Mesothelial cell of epicardium (in vitro differentiated cells): ENCODE data around the gene OLFM1. TPM values are rescaled to one million over a fixed set of nuclear protein-coding genes. Genes with fewer than 3 reads are reported as not detected.

Experiments
- DNase-seq, 2 experiments: peaks; one replicate each; pipeline ENCODE4 v3.0.0; 2021; ENCODE audit warnings: low spot score in 2 of 2; ENCODE audit not compliant: unreplicated experiment in 2 of 2
- H3K27ac Mint-ChIP-seq: 2 replicates; pipeline ENCODE4 v1.8.0; 2021; ENCODE audit warnings: mixed read lengths
- H3K27me3 Mint-ChIP-seq: 2 replicates; pipeline ENCODE4 v1.8.0; 2021; ENCODE audit warnings: low read depth, mixed read lengths
- H3K36me3 Mint-ChIP-seq: 2 replicates; pipeline ENCODE4 v1.8.0; 2021; ENCODE audit warnings: mixed read lengths
- H3K4me1 Mint-ChIP-seq: 2 replicates; pipeline ENCODE4 v1.8.0; 2021; ENCODE audit warnings: mixed read lengths
- H3K4me3 Mint-ChIP-seq: 2 replicates; pipeline ENCODE4 v1.8.0; 2021; ENCODE audit warnings: mild to moderate bottlenecking, moderate library complexity, mixed read lengths
- H3K9me3 Mint-ChIP-seq: 2 replicates; pipeline ENCODE4 v1.8.0; 2021; ENCODE audit warnings: mixed read lengths
- CTCF ChIP-seq: fragments of 200-600 bp; sonication (generic); IDR thresholded peaks from one replicate; pipeline ENCODE4 v1.5.0; 2021; ENCODE audit warnings: antibody characterized with exemption; ENCODE audit not compliant: unreplicated experiment
- total RNA-seq: library from RNA; stranded (reverse); gene quantifications from 3 replicates; pipeline ENCODE4 v1.2.1, GENCODE V29; 2021

Gene OLFM1
- total RNA-seq = 0.86 to 2.0 TPM (median 1.4 TPM) in 3 replicates

DNA sequence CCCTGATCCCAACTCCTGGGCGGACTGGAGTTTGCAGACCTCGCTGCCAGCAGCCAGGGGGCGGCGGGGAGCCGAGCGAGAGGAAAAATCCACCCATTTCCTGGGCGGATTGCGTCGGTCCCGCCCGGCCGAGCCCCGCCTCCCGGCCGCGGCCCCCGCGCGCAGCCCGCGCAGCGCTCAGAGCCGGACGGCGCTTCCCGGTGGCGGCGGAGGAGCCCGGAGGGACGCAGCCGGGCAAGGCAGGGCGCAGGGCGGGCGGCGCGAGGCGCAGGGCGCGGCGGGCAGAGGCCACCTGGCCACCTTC is at the start of gene OLFM1:
TSS of gene OLFM1 (plus strand) at position 180 of the 304 bp plus-strand sequence. CDS start 322 bp downstream, outside the sequence.
- Mint-ChIP-seq H3K36me3 (no peaks in the 10 kb centered on the region), H3K9me3 (no peaks in the 10 kb centered on the region), H3K27ac (no peak within 1 kb of the TSS), H3K4me1 (peaks cover 6% of the 10 kb centered on the region), H3K27me3 (peaks cover 88% of the 10 kb centered on the region), H3K4me3 (no peak within 1 kb of the TSS)
- peak; percentile 47 for TF ChIP-seq CTCF
- peak in 1 of 2 experiments; percentile 72 for DNase-seq

- DNase-seq = peak in 1 of 2 experiments; percentile 31
- Mint-ChIP-seq H3K27me3 (peaks cover 61% of the 10 kb centered on the region), H3K4me1 (no peaks in the 10 kb centered on the region), H3K9me3 (no peaks in the 10 kb centered on the region), H3K4me3 (no peak overlapping the region), H3K27ac (no peak overlapping the region), H3K36me3 (no peaks in the 10 kb centered on the region)
- no peak for TF ChIP-seq CTCF
Observed at GRCh38 chr9:135038331-135038730, 49.1 kb upstream of the OLFM1 start.

GRCh38 chr9:135038826-135039225 is 48.6 kb upstream of the OLFM1 start:
- DNase-seq = peak in 1 of 2 experiments; percentile 31
- no peak for TF ChIP-seq CTCF
- Mint-ChIP-seq H3K27me3 (peaks cover 59% of the 10 kb centered on the region), H3K4me3 (no peak overlapping the region), H3K27ac (no peak overlapping the region), H3K9me3 (no peaks in the 10 kb centered on the region), H3K36me3 (no peaks in the 10 kb centered on the region), H3K4me1 (no peaks in the 10 kb centered on the region)

GRCh38 chr9:135039266-135039870 is 48.1 kb upstream of the OLFM1 start:
- H3K4me1 Mint-ChIP-seq = no peaks in the 10 kb centered on the region
- no peak overlapping the region for H3K4me3 Mint-ChIP-seq
- H3K9me3 Mint-ChIP-seq = no peaks in the 10 kb centered on the region
- no peak for TF ChIP-seq CTCF
- H3K27ac Mint-ChIP-seq = no peak overlapping the region
- H3K36me3 Mint-ChIP-seq = no peaks in the 10 kb centered on the region
- H3K27me3 Mint-ChIP-seq = peaks cover 57% of the 10 kb centered on the region
- peak in 1 of 2 experiments; percentile 29 for DNase-seq

DNA sequence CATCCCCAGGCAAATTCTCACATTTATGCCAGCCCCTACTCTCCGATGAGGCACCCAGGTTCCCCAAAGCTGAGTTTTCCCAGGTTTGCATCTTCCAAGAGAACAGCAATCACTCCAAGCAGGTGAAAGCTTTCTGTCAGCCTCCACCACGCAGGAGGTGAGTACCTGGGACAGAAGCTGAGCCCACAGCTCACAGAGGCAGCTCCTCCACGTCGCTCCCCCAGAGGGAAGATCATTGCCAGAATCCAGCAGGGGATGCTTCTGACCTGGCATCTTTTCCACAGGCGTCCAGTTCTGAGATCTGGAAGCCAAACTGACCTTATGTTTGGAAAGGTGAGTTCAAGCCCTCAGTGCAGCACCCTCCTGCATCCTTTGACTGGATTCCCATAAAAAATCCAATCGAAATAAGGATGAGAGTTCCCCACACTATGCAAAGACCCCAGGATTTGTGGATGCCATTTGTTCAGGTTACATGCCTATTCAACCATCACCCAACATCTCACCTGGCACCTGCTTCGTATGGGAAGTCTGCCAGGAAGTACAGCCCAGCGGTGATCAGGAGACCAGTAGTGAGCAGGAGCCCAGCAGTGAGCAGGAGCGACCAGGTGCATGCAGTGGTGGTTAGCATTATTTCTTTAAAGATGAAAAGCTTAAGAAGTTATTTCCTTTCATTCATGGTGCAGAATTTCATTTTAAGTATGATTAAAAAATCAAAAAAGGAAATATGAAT is 47.4 kb upstream of the OLFM1 start:
- no peak overlapping the region for H3K27ac Mint-ChIP-seq
- H3K27me3 Mint-ChIP-seq = peaks cover 55% of the 10 kb centered on the region
- no peaks in the 10 kb centered on the region for H3K9me3 Mint-ChIP-seq
- H3K36me3 Mint-ChIP-seq = no peaks in the 10 kb centered on the region
- peak in 1 of 2 experiments; percentile 19 for DNase-seq
- H3K4me3 Mint-ChIP-seq = no peak overlapping the region
- no peaks in the 10 kb centered on the region for H3K4me1 Mint-ChIP-seq
- no peak for TF ChIP-seq CTCF
